GM18868 (cell line): Measurements from ENCODE around the gene KLHL5.
"Not testable (repeated sequence)": the region's sequence is repeated elsewhere in the genome, so short reads cannot be mapped to it uniquely, and the experiment has no call there.

Source experiments
- ATAC-seq: cut with Tn5 transposase; IDR thresholded peaks from one replicate; pipeline ENCODE4 v1.9.1; 2021; ENCODE audit warnings: mild to moderate bottlenecking, moderate library complexity; ENCODE audit not compliant: unreplicated experiment

KLHL5 gene, protein sequence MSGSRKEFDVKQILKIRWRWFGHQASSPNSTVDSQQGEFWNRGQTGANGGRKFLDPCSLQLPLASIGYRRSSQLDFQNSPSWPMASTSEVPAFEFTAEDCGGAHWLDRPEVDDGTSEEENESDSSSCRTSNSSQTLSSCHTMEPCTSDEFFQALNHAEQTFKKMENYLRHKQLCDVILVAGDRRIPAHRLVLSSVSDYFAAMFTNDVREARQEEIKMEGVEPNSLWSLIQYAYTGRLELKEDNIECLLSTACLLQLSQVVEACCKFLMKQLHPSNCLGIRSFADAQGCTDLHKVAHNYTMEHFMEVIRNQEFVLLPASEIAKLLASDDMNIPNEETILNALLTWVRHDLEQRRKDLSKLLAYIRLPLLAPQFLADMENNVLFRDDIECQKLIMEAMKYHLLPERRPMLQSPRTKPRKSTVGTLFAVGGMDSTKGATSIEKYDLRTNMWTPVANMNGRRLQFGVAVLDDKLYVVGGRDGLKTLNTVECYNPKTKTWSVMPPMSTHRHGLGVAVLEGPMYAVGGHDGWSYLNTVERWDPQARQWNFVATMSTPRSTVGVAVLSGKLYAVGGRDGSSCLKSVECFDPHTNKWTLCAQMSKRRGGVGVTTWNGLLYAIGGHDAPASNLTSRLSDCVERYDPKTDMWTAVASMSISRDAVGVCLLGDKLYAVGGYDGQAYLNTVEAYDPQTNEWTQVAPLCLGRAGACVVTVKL

DNA sequence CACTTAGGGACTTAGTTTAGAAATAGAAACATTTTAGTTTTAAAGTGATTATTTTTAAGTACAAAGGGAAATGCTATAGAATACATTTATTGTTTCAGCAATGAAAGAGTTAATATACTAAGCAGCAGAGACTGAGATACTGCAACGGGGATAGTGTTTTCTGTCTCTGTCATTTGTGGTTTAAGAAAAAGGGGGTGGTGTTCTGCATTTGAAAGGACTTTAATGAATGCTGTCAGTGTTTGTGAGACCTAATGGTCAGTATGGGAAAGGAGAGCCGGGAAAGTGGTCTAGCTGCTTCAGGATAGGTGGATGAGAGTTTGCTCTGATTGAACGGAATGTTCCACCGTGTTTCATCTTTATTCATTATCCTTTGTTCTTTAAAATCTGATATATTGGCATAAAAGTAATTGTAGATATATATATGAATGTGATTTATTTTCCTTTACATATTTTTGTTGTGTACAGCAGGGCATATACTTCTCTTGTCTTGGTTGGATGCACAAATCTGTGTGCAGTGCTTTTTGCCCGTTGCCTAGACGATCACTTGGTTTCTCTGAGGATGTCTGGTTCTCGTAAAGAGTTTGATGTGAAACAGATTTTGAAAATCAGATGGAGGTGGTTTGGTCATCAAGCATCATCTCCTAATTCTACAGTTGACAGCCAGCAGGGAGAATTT, at the start of gene KLHL5:
Gene KLHL5 (plus strand): TSS at position 139 of the 676 bp plus-strand sequence. CDS start 421 bp downstream, at position 560.
- no peak for ATAC-seq

GRCh38 chr4:39014028-39014427, 48.0 kb upstream of the KLHL5 start:
- ATAC-seq = no peak

DNA sequence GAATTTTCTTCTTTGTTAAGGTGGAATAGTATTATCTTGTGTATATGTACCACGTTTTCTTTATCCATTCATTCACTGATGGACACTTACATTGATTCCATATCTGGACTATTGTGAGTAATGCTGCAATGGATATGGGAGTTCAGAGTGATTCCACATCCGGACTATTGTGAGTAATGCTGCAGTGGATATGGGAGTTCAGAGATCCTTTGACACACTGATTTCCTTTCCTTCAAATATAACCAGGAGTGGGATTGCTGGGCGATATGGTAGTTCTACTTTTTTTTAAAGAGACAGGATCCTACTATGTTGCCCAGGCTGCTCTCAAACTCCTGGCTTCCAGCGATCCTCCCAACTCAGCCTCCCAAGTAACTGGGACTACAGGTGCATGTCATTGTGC, 41.9 kb upstream of the KLHL5 start:
- no peak for ATAC-seq

DNA sequence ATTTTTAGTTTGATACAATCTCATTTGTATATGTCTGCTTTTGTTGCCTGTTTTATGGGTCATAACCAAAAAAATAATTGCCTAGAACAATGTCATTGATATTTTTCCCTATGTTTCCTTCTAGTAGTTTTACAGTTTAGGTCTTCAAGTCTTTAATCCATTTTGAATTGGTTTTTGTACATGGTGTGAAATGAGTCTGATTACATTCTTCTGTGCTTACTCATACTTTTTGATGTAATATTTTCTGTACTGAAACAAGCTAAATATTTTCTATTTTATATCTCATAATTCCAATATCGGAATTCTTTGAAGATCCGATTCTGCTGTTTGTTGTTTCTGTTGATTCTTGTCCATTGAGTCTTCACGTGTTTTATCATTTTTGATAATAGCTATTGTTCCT, 40.4 kb upstream of the KLHL5 start:
- ATAC-seq = no peak

- no peak for ATAC-seq
Observed at GRCh38 chr4:39022241-39022640, 39.8 kb upstream of the KLHL5 start.

DNA sequence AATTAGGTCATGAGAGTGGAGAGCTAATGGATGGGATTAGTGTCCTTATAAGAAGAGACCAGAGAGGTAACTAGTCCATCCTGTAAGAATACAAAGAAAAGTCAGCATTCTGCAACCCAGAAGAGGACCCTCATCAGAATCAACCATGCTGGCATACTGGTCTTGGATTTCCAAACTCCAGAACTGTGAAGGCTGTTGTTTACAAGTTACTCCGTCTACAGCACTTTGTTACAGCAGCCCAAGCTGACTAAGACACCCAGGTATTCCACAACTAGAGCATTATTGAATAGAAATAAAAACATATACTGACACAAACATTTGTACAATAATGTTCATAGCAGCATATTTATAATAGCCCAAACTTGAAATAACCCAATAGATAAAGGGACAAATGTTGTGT, 39.0 kb upstream of the KLHL5 start:
- no peak for ATAC-seq

DNA sequence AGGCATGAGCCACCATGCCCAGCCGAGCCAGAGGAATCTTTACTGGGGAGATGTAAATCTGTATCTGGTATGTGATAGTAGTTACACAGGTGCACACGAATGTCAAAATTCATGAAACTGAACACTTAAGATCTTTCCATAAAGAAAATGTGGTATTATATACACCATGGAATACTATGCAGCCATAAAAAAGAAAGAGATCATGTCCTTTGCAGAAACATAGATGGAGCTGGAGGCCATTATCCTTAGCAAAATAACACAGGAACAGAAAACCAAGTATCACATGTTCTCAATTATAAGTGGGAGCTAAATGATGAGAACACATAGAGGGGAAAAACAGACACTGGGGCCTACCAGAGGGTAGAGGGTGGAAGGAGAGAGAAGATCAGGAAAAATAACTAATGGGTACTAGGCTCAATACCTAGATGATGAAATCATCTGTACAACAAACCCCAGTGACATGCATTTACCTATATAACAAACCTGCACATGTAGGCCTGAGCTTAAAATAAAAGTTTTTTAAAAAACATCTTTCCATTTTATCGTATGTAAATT, 37.6 kb upstream of the KLHL5 start:
- ATAC-seq = no peak

DNA sequence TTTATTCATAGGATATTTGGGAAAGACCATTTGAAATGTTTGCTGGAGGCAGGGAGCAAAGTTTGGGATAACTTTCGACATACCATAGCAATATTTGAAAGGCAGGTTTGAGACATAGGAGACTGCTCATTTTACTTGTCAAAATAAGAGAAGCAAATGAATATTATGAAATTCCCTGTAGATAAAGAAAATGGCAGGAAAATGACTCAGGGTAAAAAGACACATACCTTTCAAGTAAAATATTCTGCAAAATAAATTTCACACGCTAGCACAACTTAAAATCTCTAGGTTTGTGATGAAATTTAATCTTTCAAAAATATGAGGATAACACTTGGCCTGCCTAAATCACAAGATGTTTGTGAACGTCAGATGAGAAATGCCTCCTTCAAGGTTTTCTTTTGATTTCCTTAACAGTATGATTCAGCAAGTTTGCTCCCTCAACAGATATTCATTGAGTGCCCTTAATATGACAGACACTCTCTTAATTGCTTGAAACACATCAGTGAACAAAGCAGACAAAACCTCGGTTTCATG, 36.4 kb upstream of the KLHL5 start:
- ATAC-seq = no peak

DNA sequence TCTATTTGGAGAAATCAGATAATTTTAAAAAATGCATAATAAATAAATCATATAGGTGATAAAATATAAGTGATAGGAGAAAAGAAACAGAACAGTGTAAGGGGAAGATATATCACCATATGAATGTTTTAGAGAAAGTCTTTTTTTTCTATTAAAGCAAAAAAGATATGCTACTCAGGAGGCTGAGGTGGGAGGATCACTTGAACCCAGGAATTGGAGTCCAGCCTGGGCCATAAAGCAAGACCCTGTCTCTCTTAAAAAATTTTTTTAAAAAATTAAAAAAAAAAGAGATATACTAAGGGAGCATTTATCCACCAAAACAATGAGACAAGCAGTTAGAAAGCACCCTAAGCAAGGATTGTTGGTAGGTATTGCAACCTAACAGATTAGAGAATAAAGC, 35.9 kb upstream of the KLHL5 start:
- ATAC-seq = no peak

- ATAC-seq = peak; percentile 32
Observed at GRCh38 chr4:39029752-39030694, 32.0 kb upstream of the KLHL5 start.

- no peak for ATAC-seq
Observed at GRCh38 chr4:39030725-39031124, 31.3 kb upstream of the KLHL5 start.

DNA sequence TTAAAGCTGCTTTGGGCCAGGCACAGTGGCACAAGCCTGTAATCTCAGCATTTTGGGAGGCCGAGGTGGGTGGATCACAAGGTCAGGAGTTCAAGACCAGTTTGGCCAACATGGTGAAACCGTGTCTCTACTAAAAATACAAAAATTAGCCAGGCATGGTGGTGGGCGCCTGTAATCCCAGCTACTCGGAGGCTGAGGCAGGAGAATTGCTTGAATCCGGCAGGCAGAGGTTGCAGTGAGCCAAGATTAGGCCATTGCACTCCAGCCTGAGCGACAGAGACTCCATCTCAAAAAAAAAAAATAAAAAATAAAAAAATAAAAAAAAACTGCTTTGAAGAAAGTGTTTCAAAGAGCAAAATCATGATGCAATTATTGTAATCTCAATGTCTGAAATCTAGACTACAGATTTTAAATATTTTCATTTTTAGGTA, 30.4 kb upstream of the KLHL5 start:
- not testable (repeated sequence) for ATAC-seq

GRCh38 chr4:39032218-39033085, 29.6 kb upstream of the KLHL5 start, which contains the start of gene TMEM156:
TMEM156 (minus strand) TSS chr4:39032409; CDS start chr4:39032313, 96 bp downstream.
- ATAC-seq = peak; percentile 71

DNA sequence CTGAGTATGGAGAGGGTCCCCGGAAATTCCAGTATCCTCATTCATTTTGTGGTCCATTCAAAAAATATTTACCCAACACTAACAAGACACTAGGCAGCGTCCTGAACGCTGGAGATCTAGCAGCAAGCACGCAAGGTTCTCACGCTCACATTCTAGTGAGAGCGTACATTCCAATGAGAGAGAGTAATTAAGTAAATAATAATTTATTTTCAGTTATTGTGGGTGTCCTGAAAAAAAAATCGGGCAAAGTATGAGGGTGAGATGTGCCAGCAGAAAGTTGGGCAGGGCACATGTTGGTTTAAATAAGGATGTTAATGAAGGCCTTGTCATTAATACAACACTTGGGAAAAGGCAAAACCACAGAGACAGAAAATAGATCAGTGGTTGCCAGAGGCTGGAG, 25.9 kb upstream of the KLHL5 start:
- no peak for ATAC-seq

- no peak for ATAC-seq
Observed at GRCh38 chr4:39037491-39037825, 24.6 kb upstream of the KLHL5 start.

GRCh38 chr4:39037941-39038340, 24.1 kb upstream of the KLHL5 start:
- no peak for ATAC-seq

DNA sequence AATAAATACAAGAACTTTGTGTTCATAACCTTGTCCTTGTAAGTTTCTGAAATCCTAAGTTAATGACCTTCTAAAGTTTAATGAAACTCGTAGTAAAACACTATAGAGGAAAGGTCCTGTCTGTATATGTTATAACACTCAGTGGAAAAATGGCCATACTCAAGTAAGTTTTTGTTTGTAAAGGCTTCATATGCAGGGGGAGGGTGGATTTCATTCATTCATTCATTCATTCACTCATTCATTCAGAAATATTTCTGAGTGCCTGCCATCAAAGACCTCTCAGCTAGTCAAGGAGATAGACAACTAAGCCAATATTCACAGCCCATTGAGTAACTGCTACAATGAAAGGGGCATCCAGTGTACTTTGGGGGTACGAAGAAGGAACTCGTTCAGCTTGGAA, 22.9 kb upstream of the KLHL5 start:
- ATAC-seq = no peak

DNA sequence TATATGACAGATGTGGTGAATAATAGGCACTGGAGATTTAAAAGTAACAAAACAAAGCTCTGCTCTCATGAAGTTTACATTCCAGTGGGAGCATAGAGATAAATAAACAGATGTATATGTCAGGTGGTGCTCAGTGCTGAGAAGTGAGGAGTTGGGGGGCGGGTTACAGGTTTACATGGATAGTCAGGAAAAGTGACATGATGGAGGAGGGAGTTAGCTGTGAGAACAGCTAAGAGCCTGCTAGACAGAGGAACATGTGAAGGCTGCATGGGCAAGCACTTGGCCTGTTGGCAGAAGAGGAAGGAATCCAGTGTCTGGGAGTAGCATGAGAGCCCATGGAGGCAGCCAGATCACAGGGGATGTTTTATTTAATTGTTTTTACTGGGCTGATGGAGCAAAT, 19.7 kb upstream of the KLHL5 start:
- ATAC-seq = no peak
